GM08714 (cell line): Measurements from ENCODE around the gene PEX26.

Experiments used
- H3K4me3 ChIP-seq: fragments of 200-500 bp; sonication (Bioruptor generic); 2 replicates; pipeline ENCODE4 v1.5.1; 2014; ENCODE audit warnings: mild to moderate bottlenecking, low read length, inconsistent platforms
- ZNF274 ChIP-seq: IDR thresholded peaks from 2 replicates; pipeline ENCODE4 v1.6.1; 2012; ENCODE audit warnings: mild to moderate bottlenecking, low read depth, low read length

PEX26 gene

GRCh38 chr22:18154821-18155390 is 77.1 kb downstream of the PEX26 start:
- no peak for TF ChIP-seq ZNF274
- no peak overlapping the region for H3K4me3 ChIP-seq
